Measurements from ENCODE around the gene ZNF511.

- TF ChIP-seq TARDBP (IDR thresholded peaks at IDR 0.05) (no peak), HINFP (tag; conservative IDR thresholded peaks at IDR 0.05; ENCODE audit: low read depth) (no peak)
Observed at GRCh38 chr10:133271521-133272300, 37.0 kb upstream of the ZNF511 start.

All from K562 (cell line).